GM12878 (cell line): ENCODE results near the gene BPIFB4. TPM values are rescaled to one million over a fixed set of nuclear protein-coding genes. Genes with fewer than 3 reads are reported as not detected.

Experiments
- ATAC-seq: fragments of 200-7000 bp; cut with Tn5 transposase; 3 replicates; pipeline ENCODE4 v1.9.1; 2020; ENCODE audit warnings: mild to moderate bottlenecking, moderate library complexity
- BruUV-seq: library from RNA; stranded (reverse); fragments of 400-500 nt; replicated peaks from 2 replicates; lab custom pipeline; 2021; lab: Mats Ljungman, UMichigan
- CTCF ChIA-PET: fragments of 300-600 bp; sonication (Branson Sonifier 250); formaldehyde crosslinking; extraction: SDS; loops from one replicate; lab custom pipeline; 2021; ENCODE audit warnings: inconsistent platforms; lab: Yijun Ruan, JAX
- POLR2A ChIA-PET: fragments of 350-600 bp; formaldehyde crosslinking; extraction: SDS; loops from one replicate; lab custom pipeline; 2021; ENCODE audit warnings: inconsistent platforms; lab: Charles Lee
- RAD21 ChIA-PET: fragments of 300-600 bp; sonication (Branson Sonifier 250); formaldehyde crosslinking; loops from one replicate; lab custom pipeline; 2023; ENCODE audit warnings: antibody characterized with exemption; ENCODE audit not compliant: unreplicated experiment; lab: Charles Lee
- SMC1A ChIA-PET: fragments of 300-600 bp; sonication (Branson Sonifier 250); formaldehyde crosslinking; loops from one replicate; lab custom pipeline; 2023; ENCODE audit not compliant: unreplicated experiment, uncharacterized antibody; lab: Charles Lee
- DNase-seq: peaks from one replicate; pipeline ENCODE4 v3.0.0-alpha.2; 2011; ENCODE audit warnings: low read depth, low spot score
- FAIRE-seq: peaks from 3 replicates; lab custom pipeline; 2011; peaks lifted over from hg19 to GRCh38; lab: Jason Lieb, UNC
- H2AFZ ChIP-seq: 2 replicates; pipeline ENCODE4 v1.6.0; 2011; ENCODE audit warnings: low read depth, low read length, control low read depth; ENCODE audit not compliant: control insufficient read depth
- H3K27ac ChIP-seq: 2 replicates; pipeline ENCODE4 v1.5.1; 2011; ENCODE audit warnings: control low read depth; ENCODE audit not compliant: control insufficient read depth, insufficient read depth
- H3K27me3 ChIP-seq, 2 experiments: replicated peaks in 1 of 2; 2 replicates each; pipeline versions ENCODE4 v1.6.0 to v1.6.1; 2011; ENCODE audit warnings: low read length in 1 of 2; ENCODE audit not compliant: control insufficient read depth in 2 of 2, insufficient read depth in 2 of 2
- H3K36me3 ChIP-seq, 2 experiments: 2 replicates each; pipeline ENCODE4 v1.5.1; 2011; ENCODE audit warnings: low read length in 1 of 2; ENCODE audit not compliant: control insufficient read depth in 2 of 2, insufficient read depth in 2 of 2
- H3K4me1 ChIP-seq: 2 replicates; pipeline ENCODE4 v1.6.1; 2011; ENCODE audit warnings: mild to moderate bottlenecking, low read length, moderate library complexity, mixed read lengths; ENCODE audit not compliant: control insufficient read depth, insufficient read depth
- H3K4me2 ChIP-seq: 2 replicates; pipeline ENCODE4 v1.6.0; 2011; ENCODE audit warnings: control low read depth; ENCODE audit not compliant: control insufficient read depth, insufficient read depth
- H3K4me3 ChIP-seq: fragments of 200-600 bp; sonication (generic); 2 replicates; pipeline ENCODE4 v1.5.1; 2016
- H3K79me2 ChIP-seq: 2 replicates; pipeline ENCODE4 v1.6.0; 2011; ENCODE audit warnings: low read length; ENCODE audit not compliant: control insufficient read depth, insufficient read depth
- H3K9ac ChIP-seq: 2 replicates; pipeline ENCODE4 v1.8.0; 2011; ENCODE audit warnings: low read length, control low read depth, mixed read lengths; ENCODE audit not compliant: control insufficient read depth, insufficient read depth
- H3K9me3 ChIP-seq: replicated peaks from 3 replicates; pipeline ENCODE4 v1.5.1; 2011; ENCODE audit warnings: mild to moderate bottlenecking, low read length; ENCODE audit not compliant: control insufficient read depth, insufficient read depth
- H4K20me1 ChIP-seq: 2 replicates; pipeline ENCODE4 v1.6.0; 2011; ENCODE audit not compliant: control insufficient read depth, insufficient read depth
- CBFB ChIP-seq: IDR thresholded peaks from 2 replicates; pipeline ENCODE4 v1.6.1; 2016; ENCODE audit warnings: antibody characterized with exemption, low read depth
- CEBPZ ChIP-seq: fragments of 150-350 bp; IDR thresholded peaks from 2 replicates; pipeline ENCODE4 v1.6.1; 2016; ENCODE audit warnings: low read depth, low read length
- DPF2 ChIP-seq: fragments of 450-650 bp; IDR thresholded peaks from 2 replicates; pipeline ENCODE4 v1.6.1; 2017; ENCODE audit warnings: mild to moderate bottlenecking
- IRF3 ChIP-seq: fragments of 450-650 bp; IDR thresholded peaks from 2 replicates; pipeline ENCODE4 v1.6.1; 2014; ENCODE audit warnings: mild to moderate bottlenecking
- LARP7 ChIP-seq: fragments of 450-650 bp; IDR thresholded peaks from 2 replicates; pipeline ENCODE4 v1.6.1; 2017; ENCODE audit warnings: mild to moderate bottlenecking
- MEF2B ChIP-seq: fragments of 450-650 bp; IDR thresholded peaks from 2 replicates; pipeline ENCODE4 v1.6.1; 2018; ENCODE audit warnings: mild to moderate bottlenecking, moderate library complexity; ENCODE audit not compliant: partially characterized antibody, poor library complexity, severe bottlenecking
- MLLT1 ChIP-seq: fragments of 450-650 bp; IDR thresholded peaks from 2 replicates; pipeline ENCODE4 v1.6.1; 2016; ENCODE audit warnings: mild to moderate bottlenecking
- MYC ChIP-seq: IDR thresholded peaks from 2 replicates; pipeline ENCODE4 v1.6.1; 2011; ENCODE audit warnings: mild to moderate bottlenecking, low read length, moderate library complexity, inconsistent platforms; ENCODE audit not compliant: insufficient read depth, insufficient replicate concordance, insufficient read length, severe bottlenecking
- NBN ChIP-seq: fragments of 450-650 bp; IDR thresholded peaks from 2 replicates; pipeline ENCODE4 v1.6.1; 2016
- NFYB ChIP-seq: IDR thresholded peaks from 2 replicates; pipeline ENCODE4 v1.6.1; 2011; ENCODE audit warnings: low read depth, mild to moderate bottlenecking, low read length, improper control_type of control experiment, moderate library complexity; ENCODE audit not compliant: insufficient read depth
- POU2F2 ChIP-seq: IDR thresholded peaks from 3 replicates; pipeline ENCODE4 v1.6.1; 2011; ENCODE audit warnings: low read depth, mild to moderate bottlenecking, low read length, borderline replicate concordance
- RAD51 ChIP-seq: fragments of 450-650 bp; IDR thresholded peaks from 2 replicates; pipeline ENCODE4 v1.6.1; 2016; ENCODE audit warnings: moderate library complexity, mild to moderate bottlenecking, inconsistent platforms
- TBL1XR1 ChIP-seq: IDR thresholded peaks from 2 replicates; pipeline ENCODE4 v1.6.1; 2012; ENCODE audit warnings: low read depth, low read length, improper control_type of control experiment
- ZBTB4 ChIP-seq: fragments of 450-650 bp; formaldehyde crosslinking; IDR thresholded peaks from 2 replicates; pipeline ENCODE4 v1.4.0; 2022; ENCODE audit warnings: mild to moderate bottlenecking, moderate library complexity
- WGBS: methylation state at CpG from one replicate; pipeline ENCODE4 v1.1.6; 2016; ENCODE audit warnings: low lambda C conversion rate; ENCODE audit not compliant: insufficient replicate concordance, insufficient coverage; ENCODE audit errors: missing lambda C conversion rate; 5-methylcytosine and 5-hydroxymethylcytosine counted together
- in situ Hi-C: fragments of 300-500 bp; cut with MboI; formaldehyde crosslinking; loops from 9 replicates; pipeline ENCODE4 v1.14.3; 2018; ENCODE audit warnings: mixed read lengths
- intact Hi-C: fragments of 100-400 bp; cut with micrococcal nuclease; formaldehyde crosslinking; loops from one replicate; pipeline ENCODE4 v1.14.2; 2022; ENCODE audit not compliant: unreplicated experiment
- polyA plus RNA-seq, 11 experiments: library from polyadenylated mRNA; depleted of rRNA in 4 of 11; unstranded in 6 of 11; stranded (reverse) in 5 of 11; fragments of >200 nt; fragmentation: Nextera tagmentation in 4 of 11; fragmentation: Illumina TruSeq in 1 of 11; extraction: Ambion mirVana in 4 of 11; extraction: Trizol in 1 of 11; gene quantifications; 1 replicate in 1 of 11; 2 replicates in 10 of 11; pipeline versions ENCODE4 v1.2.1 to v1.2.3, GENCODE V29; 2011 to 2016; ENCODE audit warnings: inconsistent platforms in 2 of 11, missing spikeins in 2 of 11, low read depth in 1 of 11
- total RNA-seq, 4 experiments: library from RNA; depleted of rRNA in 3 of 4; stranded (reverse); fragments of >200 nt in 3 of 4; fragmentation: Illumina TruSeq in 1 of 4; extraction: Trizol in 1 of 4; gene quantifications; 2 replicates each; pipeline versions ENCODE4 v1.2.1 to v1.2.3, GENCODE V29; 2013 to 2021

BPIFB4 gene
- total and polyA plus RNA-seq, 10 of the 15 experiments (the other 5 are each of a cell fraction or from before 2014, with no cell fraction given) = 0.12 TPM; not detected in 9

GRCh38 chr20:33111306-33111705 is 31.9 kb downstream of the BPIFB4 start:
- in situ Hi-C loops (no loop called here), intact Hi-C loops (loop anchor here (10.0 kb wide), 1 partner anchor 63 kb away; no protein-coding TSS in a partner anchor)
- no peak overlapping the region for H3K9ac ChIP-seq
- no peak overlapping the region for H3K4me2 ChIP-seq
- no peak overlapping the region for H3K4me3 ChIP-seq
- ChIA-PET RAD21 (no interaction called here), SMC1A (no interaction called here), POLR2A (no interaction called here), CTCF (no interaction called here)
- ATAC-seq = no peak
- H3K27me3 ChIP-seq = no peaks in the 10 kb centered on the region
- no peaks in the 10 kb centered on the region for H3K9me3 ChIP-seq
- no peak overlapping the region for H2AFZ ChIP-seq
- FAIRE-seq = no peak
- DNase-seq = no peak
- TF ChIP-seq IRF3 = no peak
- TF ChIP-seq NBN = no peak
- TF ChIP-seq TBL1XR1 = no peak
- no peak for TF ChIP-seq LARP7
- TF ChIP-seq MYC = no peak
- TF ChIP-seq CBFB = no peak
- no peak for TF ChIP-seq DPF2
- no peak for TF ChIP-seq CEBPZ
- TF ChIP-seq POU2F2 = no peak
- no peak for TF ChIP-seq RAD51
- no peak for TF ChIP-seq ZBTB4
- no peak for TF ChIP-seq MEF2B
- TF ChIP-seq MLLT1 = no peak
- no peak for TF ChIP-seq NFYB
- BruUV-seq = no TSS peak
- H4K20me1 ChIP-seq = no peaks in the 10 kb centered on the region
- H3K27ac ChIP-seq = no peak overlapping the region
- H3K79me2 ChIP-seq = no peaks in the 10 kb centered on the region
- WGBS = 77% methylated on average over 5 of the region's 5 CpGs
- H3K36me3 ChIP-seq = no peaks in the 10 kb centered on the region
- no peaks in the 10 kb centered on the region for H3K4me1 ChIP-seq
